AG04450 (cell line): Measurements from ENCODE around the gene FGD4. TPM values are rescaled to one million over a fixed set of nuclear protein-coding genes. Genes with fewer than 3 reads are reported as not detected.
"Not testable (repeated sequence)": the region's sequence is repeated elsewhere in the genome, so short reads cannot be mapped to it uniquely, and the experiment has no call there.

Experiments used
- CTCF ChIA-PET: fragments of 300-600, 350-600 bp; formaldehyde crosslinking; extraction: SDS; loops from one replicate; lab custom pipeline; 2022; ENCODE audit warnings: antibody characterized with exemption, inconsistent platforms; lab: Charles Lee
- POLR2A ChIA-PET: fragments of 350-600 bp; formaldehyde crosslinking; extraction: SDS; loops from one replicate; lab custom pipeline; 2021; ENCODE audit warnings: antibody characterized with exemption, inconsistent platforms; lab: Yijun Ruan, JAX
- DNase-seq: peaks from one replicate; pipeline ENCODE4 v3.0.0-alpha.2; 2011; ENCODE audit warnings: low read depth, low spot score
- H3K27ac ChIP-seq: one replicate; pipeline ENCODE4 v1.5.1; 2012; ENCODE audit warnings: low read depth, low read length, control low read depth
- H3K27me3 ChIP-seq: one replicate; pipeline ENCODE4 v1.6.0; 2012; ENCODE audit warnings: low read length; ENCODE audit not compliant: control insufficient read depth, insufficient read depth
- H3K4me3 ChIP-seq: 2 replicates; pipeline ENCODE4 v1.5.1; 2011; ENCODE audit warnings: mild to moderate bottlenecking, low read depth, low read length, control low read depth
- H3K9me3 ChIP-seq: 2 replicates; pipeline ENCODE4 v1.5.1; 2012; ENCODE audit warnings: low read length; ENCODE audit not compliant: control insufficient read depth, insufficient read depth
- CTCF ChIP-seq: IDR thresholded peaks from 2 replicates; pipeline ENCODE4 v1.5.1; 2011; ENCODE audit warnings: low read depth, low read length, control low read depth, inconsistent platforms
- polyA plus RNA-seq: library from polyadenylated mRNA; depleted of rRNA; stranded (reverse); fragments of >200 nt; gene quantifications from 2 replicates; pipeline ENCODE4 v1.2.3, GENCODE V29; 2011

Gene FGD4
- polyA plus RNA-seq, 1 experiment = 5.1 TPM

GRCh38 chr12:32519047-32519446 lies 119.7 kb downstream of the FGD4 start:
- Histone ChIP-seq H3K9me3 (no peaks in the 10 kb centered on the region), H3K27ac (no peak overlapping the region), H3K4me3 (no peak overlapping the region), H3K27me3 (peaks cover 3% of the 10 kb centered on the region)
- POLR2A ChIA-PET = no interaction called here
- no peak for DNase-seq
- CTCF ChIA-PET = no interaction called here
- no peak for TF ChIP-seq CTCF

- no peak overlapping the region for H3K4me3 ChIP-seq
- ChIA-PET CTCF (no interaction called here), POLR2A (no interaction called here)
- H3K27ac ChIP-seq = no peak overlapping the region
- H3K27me3 ChIP-seq = no peaks in the 10 kb centered on the region
- no peaks in the 10 kb centered on the region for H3K9me3 ChIP-seq
- no peak for DNase-seq
- TF ChIP-seq CTCF = no peak
Measured at GRCh38 chr12:32522331-32523221, 123.2 kb downstream of the FGD4 start.

GRCh38 chr12:32525802-32526201 lies 126.4 kb downstream of the FGD4 start:
- CTCF ChIA-PET, DNase-seq, H3K4me3 ChIP-seq, H3K27me3 ChIP-seq, POLR2A ChIA-PET, H3K27ac ChIP-seq, H3K9me3 ChIP-seq: not testable (repeated sequence)

GRCh38 chr12:32526343-32526742 lies 127.0 kb downstream of the FGD4 start:
- POLR2A ChIA-PET = interaction anchor here (0.6 kb wide), 1 partner anchor 90 kb away, joined by 4 read pairs; no protein-coding TSS in a partner anchor
- CTCF ChIA-PET = interaction anchor here (0.9 kb wide), 1 partner anchor 161 kb away, joined by 3 read pairs; no protein-coding TSS in a partner anchor
- not testable (repeated sequence) for H3K27ac ChIP-seq, H3K4me3 ChIP-seq, H3K27me3 ChIP-seq, H3K9me3 ChIP-seq, DNase-seq

GRCh38 chr12:32532422-32532821 lies 133.1 kb downstream of the FGD4 start:
- H3K27ac ChIP-seq = no peak overlapping the region
- POLR2A ChIA-PET = no interaction called here
- DNase-seq = no peak
- CTCF ChIA-PET = interaction anchor here (0.9 to 1.3 kb wide), 3 partner anchors 43 to 167 kb away, joined by 3 read pairs; no protein-coding TSS in a partner anchor
- H3K27me3 ChIP-seq = no peaks in the 10 kb centered on the region
- H3K9me3 ChIP-seq = no peaks in the 10 kb centered on the region
- TF ChIP-seq CTCF = no peak
- H3K4me3 ChIP-seq = no peak overlapping the region

- no peak for TF ChIP-seq CTCF
- ChIA-PET CTCF (interaction anchor here (0.9 to 1.3 kb wide), 3 partner anchors 44 to 167 kb away, joined by 3 read pairs; no protein-coding TSS in a partner anchor), POLR2A (no interaction called here)
- no peak overlapping the region for H3K4me3 ChIP-seq
- H3K27me3 ChIP-seq = no peaks in the 10 kb centered on the region
- no peak overlapping the region for H3K27ac ChIP-seq
- no peak for DNase-seq
- no peaks in the 10 kb centered on the region for H3K9me3 ChIP-seq
Measured at GRCh38 chr12:32532951-32533350, 133.6 kb downstream of the FGD4 start.

- H3K27me3 ChIP-seq, H3K4me3 ChIP-seq, H3K9me3 ChIP-seq, DNase-seq: not testable (repeated sequence)
- ChIA-PET CTCF (interaction anchor here (1.0 to 1.3 kb wide), 4 partner anchors 124 to 223 kb away, joined by 3 to 9 read pairs (median 4); partner anchors contain the start of gene YARS2), POLR2A (interaction anchor here (0.6 to 1.3 kb wide), 13 partner anchors 16 to 149 kb away, joined by 3 to 14 read pairs (median 4); partner anchors contain the start of gene DNM1L)
- H3K27ac ChIP-seq = peak overlapping the region; percentile 68
Measured at GRCh38 chr12:32533506-32533905, 134.1 kb downstream of the FGD4 start.
